Right ventricle myocardium inferior (tissue), 1 donor: ENCODE results near the gene HS3ST3A1. TPM values are rescaled to one million over a fixed set of nuclear protein-coding genes. Genes with fewer than 3 reads are reported as not detected.

ENCODE experiments used
- ATAC-seq: fragments of 200-7000 bp; cut with Tn5 transposase; one replicate; pipeline ENCODE4 v1.9.1; 2020; ENCODE audit warnings: mild to moderate bottlenecking, moderate library complexity
- DNase-seq: peaks from one replicate; pipeline ENCODE4 v3.0.0; 2021; ENCODE audit errors: missing footprints
- intact Hi-C: fragments of 100-400 bp; cut with DNase I; formaldehyde crosslinking; loops from one replicate; pipeline ENCODE4 v1.11.0; 2022
- total RNA-seq: library from RNA; stranded (reverse); fragmentation: NEBNext Ultra II Directional; extraction: Animal tissue kit (Norgen Biotek cat#: 25700); gene quantifications from one replicate; pipeline ENCODE4 v1.2.1, GENCODE V29; 2021
- donor health status: DM: no; HTN: yes; CAD: no; lungs with severe emphysema.

The HS3ST3A1 gene
- total RNA-seq, 1 donor from 2014 or later: 0.57 TPM

DNA sequence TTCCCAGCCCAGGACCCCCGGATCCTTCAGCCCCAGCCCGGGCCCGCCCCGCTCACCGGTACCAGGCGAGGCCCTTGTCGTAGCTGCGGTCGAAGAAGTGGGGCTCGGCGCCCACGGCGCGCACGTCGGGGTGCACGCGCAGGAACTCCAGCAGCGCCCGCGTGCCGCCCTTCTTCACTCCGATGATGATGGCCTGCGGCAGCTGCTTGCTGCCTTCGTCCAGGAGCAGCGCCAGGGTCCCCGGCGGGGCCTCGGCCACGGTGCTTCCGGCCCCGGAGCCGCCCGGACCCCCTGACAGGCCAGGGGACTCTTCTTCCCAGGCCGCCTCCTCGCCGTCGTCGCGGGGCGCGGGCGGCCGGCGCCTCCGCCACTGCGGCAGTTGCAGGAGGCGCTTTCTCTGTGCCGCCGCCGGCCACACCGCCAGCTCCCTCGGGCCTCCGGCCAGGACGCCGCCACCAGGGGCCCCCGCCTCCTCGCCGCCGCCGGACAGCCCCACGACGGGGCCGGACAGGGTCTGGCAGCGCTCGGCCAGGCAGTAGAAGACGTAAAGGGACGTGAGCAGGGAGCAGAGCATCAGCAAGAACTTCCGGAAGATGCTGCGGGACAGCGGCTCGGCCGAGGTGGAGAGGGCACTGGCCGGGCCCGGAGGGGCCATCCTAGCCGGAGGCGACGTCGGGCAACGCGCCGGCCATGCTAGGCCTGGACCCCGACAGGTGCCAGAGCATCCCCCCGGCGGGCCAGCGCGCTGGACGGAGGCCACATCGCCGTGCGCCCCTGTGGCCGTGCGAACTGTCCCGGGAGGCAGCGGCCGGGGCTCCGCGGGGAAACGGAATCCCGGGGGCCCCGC is 1.0 kb downstream of the HS3ST3A1 start:
- intact Hi-C loops: no loop called here
- DNase-seq (peak; percentile 50), ATAC-seq (no peak)

DNA sequence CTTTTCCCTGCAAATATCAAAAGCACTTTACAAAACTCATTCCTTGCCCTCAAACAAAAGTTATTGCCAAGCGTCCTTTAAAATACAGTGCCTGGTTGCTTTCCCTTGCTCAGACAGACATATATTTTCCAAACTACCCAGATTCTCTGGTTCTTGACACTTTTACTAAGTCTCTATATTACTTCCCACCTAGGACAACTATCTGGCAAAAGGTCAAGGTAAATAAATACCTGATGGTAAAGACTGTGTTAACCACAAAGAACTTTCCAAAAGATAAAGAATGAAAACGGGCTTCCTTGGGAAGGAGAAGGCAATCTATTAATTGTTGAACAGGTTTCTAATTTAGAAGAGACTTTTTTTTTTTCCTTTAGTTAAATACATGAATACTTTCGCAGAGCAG is 1.9 kb downstream of the HS3ST3A1 start:
- DNase-seq (no peak), ATAC-seq (no peak)
- intact Hi-C loops: loop anchor here (5.0 kb wide), 3 partner anchors 263 to 1327 kb away; no protein-coding TSS in a partner anchor

DNA sequence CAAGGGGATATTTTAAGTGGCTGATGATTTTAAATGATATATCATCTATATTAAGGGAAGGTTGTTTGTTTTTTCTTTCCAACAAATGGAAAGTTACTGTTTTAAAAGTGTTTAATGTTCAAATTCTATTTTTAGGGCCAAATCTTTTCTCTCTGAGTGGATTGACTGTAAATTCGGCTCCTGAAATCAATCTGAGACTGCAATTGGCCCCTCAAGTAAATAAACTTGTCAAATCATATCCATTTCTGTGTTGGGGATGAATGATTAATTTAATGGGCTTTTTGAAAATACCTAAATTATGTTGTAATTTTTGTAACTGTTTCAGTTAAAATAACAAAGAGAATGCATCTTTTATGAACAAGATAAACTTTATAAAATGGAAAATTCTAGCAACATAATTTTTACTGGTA is 2.6 kb downstream of the HS3ST3A1 start:
- DNase-seq (no peak), ATAC-seq (no peak)
- intact Hi-C loops: loop anchor here (5.0 kb wide), 3 partner anchors 262 to 1328 kb away; no protein-coding TSS in a partner anchor

DNA sequence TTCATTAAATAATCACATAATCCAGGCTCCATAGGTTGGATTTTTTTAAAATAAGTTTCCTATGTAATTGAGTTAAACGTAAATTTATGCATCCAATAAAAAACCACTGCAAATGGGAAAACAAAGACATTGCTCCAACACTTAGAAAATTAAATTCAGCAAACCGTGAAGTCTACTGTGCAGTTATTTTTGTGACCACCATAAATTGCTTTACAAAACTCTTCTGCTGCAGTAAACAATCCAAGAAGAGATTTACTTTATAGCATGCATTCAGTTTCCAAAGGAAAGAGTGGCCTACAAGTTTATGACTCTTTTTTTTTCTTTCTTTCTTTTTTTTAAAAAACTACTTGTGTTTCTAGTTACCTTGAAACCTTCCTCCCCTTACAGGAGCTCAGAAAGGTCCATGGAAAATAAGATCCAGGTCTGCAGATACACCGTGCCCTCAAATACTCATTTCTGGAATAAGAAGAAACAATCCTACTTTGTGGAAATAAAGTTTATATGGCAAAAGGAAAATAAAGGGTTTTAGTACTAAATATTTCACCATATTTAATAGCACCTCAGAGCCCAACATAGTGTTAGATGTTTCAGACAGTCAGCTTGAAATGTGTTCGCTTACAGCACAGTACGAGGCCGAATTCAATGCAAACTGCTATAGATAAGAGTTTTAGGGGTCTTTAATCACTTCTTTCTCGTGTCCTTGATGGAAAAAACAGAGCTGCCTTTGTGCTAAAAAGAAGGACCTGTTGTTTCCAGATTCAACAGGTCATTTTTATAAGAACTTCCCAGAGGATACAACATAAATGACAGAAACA is 3.2 kb downstream of the HS3ST3A1 start:
- ATAC-seq (no peak), DNase-seq (no peak)
- intact Hi-C loops: loop anchor here (5.0 kb wide), 3 partner anchors 261 to 1329 kb away; no protein-coding TSS in a partner anchor

DNA sequence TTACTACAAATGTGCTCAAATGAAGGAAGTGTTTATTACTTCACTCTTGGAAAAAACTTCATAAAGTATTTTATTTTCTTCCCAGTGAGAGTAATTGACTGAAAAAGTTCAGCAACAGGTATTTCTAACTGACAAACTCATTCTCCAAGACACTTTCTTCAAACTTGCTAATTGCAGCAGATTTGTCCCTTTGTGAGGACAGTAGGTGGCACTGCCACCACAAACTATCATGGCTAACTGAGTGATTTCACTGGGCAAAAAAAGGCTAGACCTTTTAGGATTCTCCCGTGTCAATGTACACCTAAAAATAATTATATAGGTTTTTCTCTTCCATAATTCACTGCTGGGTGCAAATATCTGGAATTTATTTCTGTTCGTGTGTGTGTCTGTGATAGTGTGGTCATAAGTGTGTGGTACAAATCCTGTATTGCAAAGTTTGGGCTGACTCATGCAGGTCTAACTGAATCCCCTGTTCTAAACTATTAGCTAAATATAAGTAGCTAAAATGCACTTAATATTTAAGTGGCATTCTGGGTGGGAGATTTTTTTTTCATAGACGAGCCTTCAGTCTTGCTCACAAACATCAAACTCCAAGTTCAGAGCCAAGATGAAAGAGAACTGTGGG is 3.9 kb downstream of the HS3ST3A1 start:
- ATAC-seq: no peak
- no peak for DNase-seq
- intact Hi-C loops: loop anchor here (5.0 kb wide), 3 partner anchors 261 to 1329 kb away; no protein-coding TSS in a partner anchor

DNA sequence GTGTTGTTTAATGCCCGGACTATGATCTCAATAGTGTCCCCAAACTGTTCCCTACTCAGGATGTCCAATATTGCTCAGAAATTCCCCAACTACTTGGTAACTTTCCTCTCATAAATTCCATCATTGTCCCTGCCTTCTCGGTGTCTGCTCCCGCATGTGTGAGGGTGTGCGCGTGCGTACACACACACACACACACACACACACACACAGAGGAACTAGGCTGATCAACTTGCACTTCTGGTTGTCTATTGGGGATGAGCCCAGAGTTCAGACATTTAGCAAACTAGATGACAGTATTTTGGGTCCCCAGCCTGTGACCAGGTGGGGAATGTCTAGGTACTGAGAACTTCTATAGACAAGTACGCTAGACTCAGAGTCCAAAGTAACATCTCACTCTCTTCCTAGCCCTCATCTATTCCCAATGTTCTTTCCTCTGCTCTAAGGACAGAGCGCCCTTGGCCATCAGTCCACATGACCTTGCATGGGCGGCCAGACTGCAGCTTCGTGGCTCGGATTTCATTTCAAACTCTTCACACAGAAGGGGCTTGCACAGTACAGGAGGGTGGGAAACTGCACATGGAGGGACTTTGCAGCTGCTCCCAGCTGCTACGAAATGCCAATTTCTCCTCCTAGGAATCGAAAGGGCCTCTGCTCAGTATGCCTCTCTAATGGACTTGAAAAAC is 5.3 kb downstream of the HS3ST3A1 start:
- intact Hi-C loops: loop anchor here (5.0 kb wide), 3 partner anchors 259 to 1331 kb away; no protein-coding TSS in a partner anchor
- ATAC-seq (no peak), DNase-seq (no peak)

DNA sequence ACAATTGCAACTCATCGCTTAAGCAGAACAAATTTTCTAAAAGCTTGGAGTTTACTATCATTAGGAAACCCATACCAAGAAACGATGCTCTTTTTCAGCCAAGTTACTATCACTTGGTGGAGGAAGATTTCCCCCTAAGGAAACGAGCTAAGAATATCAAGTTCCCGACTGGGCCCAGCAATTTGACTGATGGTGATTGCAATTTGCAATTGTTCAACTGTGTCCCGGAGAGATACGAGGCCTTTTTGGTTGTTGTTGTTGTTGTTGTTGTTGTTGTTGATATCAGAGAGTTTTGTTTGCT is 6.2 kb downstream of the HS3ST3A1 start:
- ATAC-seq (no peak), DNase-seq (no peak)
- intact Hi-C loops: loop anchor here (2.0 to 5.0 kb wide), 4 partner anchors 258 to 1332 kb away; partner anchors contain the start of gene HS3ST3B1

DNA sequence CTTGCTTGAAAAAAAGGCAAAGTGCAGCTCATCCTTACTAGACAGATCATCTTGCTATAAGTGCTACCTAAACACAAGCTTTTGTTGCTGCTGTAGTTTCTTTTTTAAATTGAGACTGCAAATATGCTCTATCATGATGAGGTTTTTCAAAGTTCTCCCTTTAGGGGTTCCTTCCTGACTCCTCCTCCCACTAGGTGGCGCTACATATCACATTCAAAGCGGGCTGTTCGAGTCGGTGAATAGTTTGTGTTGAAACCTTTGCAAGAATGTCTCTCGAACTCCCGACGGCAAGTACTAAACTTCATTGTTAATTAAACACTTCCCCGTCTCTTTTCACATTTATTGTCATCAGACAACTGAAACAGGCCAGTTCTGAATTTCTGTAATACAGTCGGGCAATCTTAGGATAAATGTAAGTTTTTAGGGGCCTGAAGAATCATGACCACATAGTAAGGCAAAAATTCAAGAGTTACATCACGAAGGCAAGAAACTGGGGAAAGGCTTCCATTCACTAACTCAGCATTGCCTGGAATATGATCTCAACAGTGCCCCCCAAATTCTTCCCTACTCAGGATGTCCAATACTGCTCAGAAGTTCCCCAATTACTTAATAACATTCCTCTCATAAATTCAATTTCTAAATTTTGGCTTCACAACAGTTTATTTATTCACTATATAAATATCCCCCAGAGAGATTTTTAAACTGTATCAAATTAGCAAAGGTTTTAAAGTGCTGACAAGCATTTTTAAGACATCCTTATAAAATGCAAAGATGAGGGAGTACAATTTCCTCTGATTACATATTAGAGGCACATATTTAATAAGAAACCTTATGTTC is 6.7 kb downstream of the HS3ST3A1 start:
- ATAC-seq: peak; percentile 54
- DNase-seq: no peak
- intact Hi-C loops: loop anchor here (2.0 to 5.0 kb wide), 4 partner anchors 258 to 1332 kb away; partner anchors contain the start of gene HS3ST3B1

DNA sequence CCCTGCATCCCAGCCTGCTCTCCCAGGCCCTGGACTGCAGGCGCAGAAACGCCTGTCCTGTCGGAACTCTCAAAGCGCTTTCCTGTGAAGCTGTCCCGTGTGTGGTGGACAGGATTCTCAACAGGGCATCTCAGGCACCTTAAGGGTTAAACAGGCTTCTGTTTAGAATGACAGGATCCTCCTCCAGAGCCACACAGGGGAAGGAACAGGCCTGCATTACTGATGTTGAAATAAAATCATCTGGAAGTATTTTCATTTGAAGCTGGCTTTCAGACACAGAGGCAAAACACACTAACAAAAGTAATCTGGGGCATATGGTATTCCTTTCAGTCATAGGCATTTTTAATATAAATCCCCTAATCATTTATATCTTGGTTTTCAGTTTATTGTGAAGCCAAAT is 7.4 kb downstream of the HS3ST3A1 start:
- intact Hi-C loops: loop anchor here (2.0 kb wide), 1 partner anchor 706 kb away; the partner anchor contains the start of gene HS3ST3B1
- DNase-seq (no peak), ATAC-seq (no peak)

DNA sequence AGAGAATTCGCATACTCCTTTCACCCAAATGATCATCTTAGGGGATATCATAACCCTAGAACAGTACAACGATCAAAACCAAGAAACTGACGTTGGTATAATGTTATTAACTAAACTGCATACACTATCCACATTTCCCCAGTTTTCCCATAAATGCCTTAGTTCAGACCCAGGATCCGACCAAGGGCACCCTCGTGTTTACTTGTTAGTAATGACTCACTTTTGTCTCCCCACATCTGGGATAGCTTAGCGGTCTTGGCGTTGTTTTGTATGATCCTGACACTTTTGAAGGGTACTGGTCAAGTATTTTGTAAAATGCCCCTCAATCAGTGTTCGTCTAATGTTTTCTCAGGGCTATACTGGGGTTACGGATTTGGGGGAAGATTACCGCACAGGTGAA is 8.0 kb downstream of the HS3ST3A1 start:
- intact Hi-C loops: loop anchor here (2.0 kb wide), 1 partner anchor 707 kb away; the partner anchor contains the start of gene HS3ST3B1
- ATAC-seq (no peak), DNase-seq (no peak)

DNA sequence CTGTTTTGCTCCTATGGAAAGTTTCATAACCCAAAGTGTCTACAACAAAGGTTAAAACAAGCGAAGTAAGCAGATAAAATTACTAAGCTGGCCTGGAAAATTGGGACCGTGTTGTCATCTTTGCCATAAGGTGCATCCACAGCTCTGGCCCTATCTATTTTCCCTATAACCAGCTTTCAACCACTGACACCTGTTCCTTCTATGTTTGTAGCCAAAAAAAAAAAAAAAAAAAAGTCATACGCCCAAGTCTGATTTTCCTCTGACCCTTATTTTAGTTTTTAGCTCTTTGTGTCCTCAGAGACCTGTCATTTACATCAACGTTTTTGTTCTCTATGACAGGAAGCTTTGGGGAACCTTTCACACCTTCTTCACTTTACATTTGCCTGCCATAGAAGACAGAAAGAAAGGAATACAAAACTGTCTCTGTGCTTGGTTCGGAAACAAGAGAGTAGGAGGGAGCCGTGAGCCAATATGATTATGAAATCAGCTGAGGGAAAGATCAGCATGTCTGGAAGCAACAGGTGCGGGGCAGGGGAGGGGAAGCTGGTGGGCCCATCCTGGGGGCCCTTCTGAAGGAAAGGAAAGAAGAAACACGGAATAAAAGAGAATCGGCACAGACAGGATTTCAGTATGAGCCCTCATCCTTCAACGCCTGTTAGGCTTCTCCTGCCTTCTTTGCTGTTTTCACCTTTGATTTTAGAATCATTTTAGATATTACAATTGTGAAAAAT is 8.5 kb downstream of the HS3ST3A1 start:
- DNase-seq (no peak), ATAC-seq (no peak)
- intact Hi-C loops: no loop called here

DNA sequence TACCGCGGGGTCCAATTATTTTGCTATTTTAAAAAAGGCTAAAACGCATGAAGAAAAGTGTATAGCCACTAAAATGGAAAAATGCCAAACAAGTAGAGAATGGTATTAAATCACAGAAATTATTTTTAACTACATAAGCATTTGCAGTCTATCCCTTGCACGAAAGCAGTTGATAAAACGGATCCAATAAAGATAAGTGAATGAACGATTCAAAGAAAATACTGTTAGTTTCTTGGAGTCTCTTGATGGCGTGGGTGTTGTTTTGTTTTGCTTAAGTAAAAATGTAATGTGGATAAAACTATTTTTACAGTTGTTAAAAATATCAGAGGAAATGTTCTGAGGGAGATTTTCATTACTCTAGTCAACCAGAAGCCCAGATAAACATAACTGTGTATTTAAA is 9.3 kb downstream of the HS3ST3A1 start:
- intact Hi-C loops: no loop called here
- DNase-seq (no peak), ATAC-seq (no peak)

DNA sequence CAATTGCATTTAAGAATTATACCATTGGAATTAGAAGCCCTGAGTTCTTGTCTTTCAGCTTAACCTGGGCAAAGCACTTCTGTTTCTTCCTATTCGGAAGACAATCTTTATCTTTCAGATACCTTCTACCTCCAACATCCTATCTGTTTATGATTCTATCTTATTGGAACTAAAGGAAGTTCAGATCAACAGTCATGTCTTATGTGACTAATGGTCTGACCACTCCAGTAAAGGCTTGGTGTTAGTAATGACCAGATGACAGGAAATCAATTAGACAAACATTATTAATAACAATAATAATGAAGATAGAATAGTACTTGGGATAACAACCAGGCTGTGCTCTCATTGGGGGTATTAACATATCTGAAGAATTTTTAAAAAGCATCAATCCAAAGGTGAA is 11.3 kb downstream of the HS3ST3A1 start:
- DNase-seq (no peak), ATAC-seq (no peak)
- intact Hi-C loops: no loop called here

DNA sequence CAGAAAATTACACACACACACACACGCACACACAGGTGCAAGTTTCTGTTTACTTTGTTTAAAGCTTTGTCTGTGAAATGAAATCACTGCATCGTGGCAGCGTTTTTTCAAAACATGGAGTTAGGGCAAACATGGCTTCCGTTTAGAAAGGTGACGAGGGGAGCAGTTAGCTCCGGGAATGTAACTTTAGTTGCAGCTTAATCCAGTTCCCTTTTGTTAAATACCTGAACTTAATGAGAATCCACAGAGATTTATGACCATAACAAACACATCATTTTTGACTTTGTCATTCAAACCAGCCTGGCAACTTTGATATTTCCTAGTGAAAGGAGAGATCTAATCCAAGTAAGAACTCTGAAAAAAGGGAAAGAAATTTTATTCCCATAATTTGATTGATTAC is 12.1 kb downstream of the HS3ST3A1 start:
- ATAC-seq (no peak), DNase-seq (no peak)
- intact Hi-C loops: no loop called here

DNA sequence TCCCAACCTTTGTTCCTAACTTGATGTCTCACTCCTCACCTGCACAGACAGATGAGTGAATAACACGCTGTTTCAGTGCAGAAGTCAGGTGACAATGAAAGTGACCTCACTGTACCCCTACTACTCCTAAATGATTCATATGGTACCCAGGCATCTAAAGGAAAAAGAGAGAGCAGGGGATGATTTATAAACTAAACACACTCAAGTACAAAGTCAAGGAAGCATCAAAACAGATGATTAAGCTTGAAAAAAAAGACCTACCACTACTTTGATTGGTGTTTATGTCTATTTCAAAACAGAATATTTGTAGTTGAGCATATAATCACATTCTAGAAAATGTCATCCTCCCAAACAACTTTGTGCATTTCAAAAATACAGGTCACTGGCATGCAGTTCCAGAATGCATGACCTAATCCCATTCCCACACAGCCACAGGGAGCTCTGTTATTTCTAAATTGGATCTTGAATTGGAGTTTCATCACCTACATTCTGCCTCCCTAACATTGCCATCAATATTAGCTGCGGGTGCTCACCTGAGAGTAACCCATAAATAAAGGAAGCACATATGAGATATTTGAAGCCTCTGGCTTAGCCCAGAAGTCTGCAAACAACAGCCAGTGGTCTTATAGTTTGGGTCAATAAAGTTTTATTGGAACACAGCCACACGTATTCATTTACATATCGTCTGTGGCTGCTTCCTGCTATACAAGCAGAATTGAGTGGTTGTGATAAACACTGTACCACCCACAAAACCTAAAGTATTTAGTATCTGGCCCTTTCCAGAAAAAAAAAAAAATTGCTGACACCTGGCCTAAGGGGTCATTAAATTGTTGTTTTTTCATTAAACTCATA is 14.0 kb downstream of the HS3ST3A1 start:
- intact Hi-C loops: no loop called here

DNA sequence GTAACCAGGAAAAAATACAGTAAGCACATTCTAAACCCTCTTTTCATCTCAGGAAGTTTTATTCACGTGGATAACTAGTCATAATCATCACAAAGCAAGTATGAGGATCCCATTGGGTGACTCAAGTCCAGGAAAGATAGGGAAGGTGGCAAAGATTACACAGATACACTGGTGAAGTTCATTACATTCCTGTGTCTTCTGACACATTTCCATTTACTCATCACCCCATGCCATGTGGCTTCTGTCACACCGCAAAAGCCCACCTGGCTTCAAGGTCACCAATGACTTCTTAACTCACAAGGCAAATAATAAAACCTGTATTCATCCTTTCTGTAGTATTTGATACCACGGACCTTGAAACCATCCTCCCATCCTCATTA is 17.0 kb downstream of the HS3ST3A1 start:
- intact Hi-C loops: no loop called here
- ATAC-seq: no peak
- no peak for DNase-seq

More for the DNA sequence above, 14.0 kb downstream of the HS3ST3A1 start:
- ATAC-seq (no peak), DNase-seq (no peak)
